Muscle of leg (tissue), 11 donors: ENCODE measurements around the gene RAB15. TPM values are rescaled to one million over a fixed set of nuclear protein-coding genes. Genes with fewer than 3 reads are reported as not detected.

Source experiments
- DNase-seq: peaks from one replicate; pipeline ENCODE4 v3.0.0; 2013
- H3K27ac ChIP-seq: one replicate; pipeline ENCODE4 v1.5.1; 2013; ENCODE audit warnings: mild to moderate bottlenecking, low read length, control low read depth
- H3K27me3 ChIP-seq: one replicate; pipeline ENCODE4 v1.6.1; 2013; ENCODE audit warnings: low read length; ENCODE audit not compliant: control insufficient read depth, insufficient read depth
- H3K36me3 ChIP-seq: one replicate; pipeline ENCODE4 v1.6.1; 2013; ENCODE audit warnings: low read length; ENCODE audit not compliant: control insufficient read depth, insufficient read depth
- H3K4me1 ChIP-seq: one replicate; pipeline ENCODE4 v1.6.1; 2013; ENCODE audit warnings: low read length; ENCODE audit not compliant: control insufficient read depth, insufficient read depth
- H3K4me3 ChIP-seq: one replicate; pipeline ENCODE4 v1.5.1; 2013; ENCODE audit warnings: low read length, control low read depth
- H3K9me3 ChIP-seq: replicated peaks from 2 replicates; pipeline ENCODE4 v1.6.1; 2013; ENCODE audit warnings: low read depth, low read length; ENCODE audit not compliant: control insufficient read depth
- WGBS: methylation state at CpG from one replicate; pipeline ENCODE4 v1.1.5; 2013; ENCODE audit warnings: missing lambda C conversion rate; ENCODE audit not compliant: insufficient coverage; 5-methylcytosine and 5-hydroxymethylcytosine counted together
- polyA plus RNA-seq, 8 donors: library from polyadenylated mRNA; unstranded; fragments of 120-200 nt; gene quantifications; one replicate each; pipeline versions ENCODE4 v1.2.1 to v1.2.3, GENCODE V29; 2013; ENCODE audit warnings: inconsistent platforms in 1 of 8, low replicate concordance in 1 of 8; ENCODE audit not compliant: insufficient read length in 8 of 8, insufficient read depth in 1 of 8
- total RNA-seq: library from RNA; stranded (reverse); fragments of 120-200 nt; gene quantifications from one replicate; pipeline ENCODE4 v1.2.4, GENCODE V29; 2013

The RAB15 gene
- total and polyA plus RNA-seq, 9 donors, result 15.7 to 31.8 (median 23.9) TPM

DNA sequence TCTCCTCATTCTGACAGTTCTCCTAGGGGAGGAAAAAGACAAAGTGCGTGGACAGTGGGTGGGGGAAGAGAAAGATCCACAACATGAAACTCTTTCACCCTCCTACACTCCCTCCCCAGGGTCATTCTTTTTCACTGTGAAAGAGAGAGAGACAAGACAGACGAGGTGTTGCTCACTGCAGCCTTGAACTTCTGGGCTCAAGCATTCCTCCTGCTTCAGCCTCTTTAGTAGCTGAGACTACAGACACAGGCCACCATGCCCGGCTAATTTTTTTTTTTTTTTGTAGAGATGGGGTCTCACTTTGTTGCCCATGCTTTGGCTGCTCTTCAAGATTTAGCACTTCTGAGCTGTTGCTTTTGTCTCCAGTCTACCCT, 32.3 kb downstream of the RAB15 start:
- Histone ChIP-seq H3K36me3 (peaks cover 12% of the 10 kb centered on the region), H3K27ac (no peak overlapping the region), H3K9me3 (no peaks in the 10 kb centered on the region), H3K27me3 (no peaks in the 10 kb centered on the region), H3K4me1 (peaks cover 17% of the 10 kb centered on the region), H3K4me3 (no peak overlapping the region)
- no CpG with 5 or more reads among the region's 3 CpGs for WGBS
- DNase-seq, result no peak

DNA sequence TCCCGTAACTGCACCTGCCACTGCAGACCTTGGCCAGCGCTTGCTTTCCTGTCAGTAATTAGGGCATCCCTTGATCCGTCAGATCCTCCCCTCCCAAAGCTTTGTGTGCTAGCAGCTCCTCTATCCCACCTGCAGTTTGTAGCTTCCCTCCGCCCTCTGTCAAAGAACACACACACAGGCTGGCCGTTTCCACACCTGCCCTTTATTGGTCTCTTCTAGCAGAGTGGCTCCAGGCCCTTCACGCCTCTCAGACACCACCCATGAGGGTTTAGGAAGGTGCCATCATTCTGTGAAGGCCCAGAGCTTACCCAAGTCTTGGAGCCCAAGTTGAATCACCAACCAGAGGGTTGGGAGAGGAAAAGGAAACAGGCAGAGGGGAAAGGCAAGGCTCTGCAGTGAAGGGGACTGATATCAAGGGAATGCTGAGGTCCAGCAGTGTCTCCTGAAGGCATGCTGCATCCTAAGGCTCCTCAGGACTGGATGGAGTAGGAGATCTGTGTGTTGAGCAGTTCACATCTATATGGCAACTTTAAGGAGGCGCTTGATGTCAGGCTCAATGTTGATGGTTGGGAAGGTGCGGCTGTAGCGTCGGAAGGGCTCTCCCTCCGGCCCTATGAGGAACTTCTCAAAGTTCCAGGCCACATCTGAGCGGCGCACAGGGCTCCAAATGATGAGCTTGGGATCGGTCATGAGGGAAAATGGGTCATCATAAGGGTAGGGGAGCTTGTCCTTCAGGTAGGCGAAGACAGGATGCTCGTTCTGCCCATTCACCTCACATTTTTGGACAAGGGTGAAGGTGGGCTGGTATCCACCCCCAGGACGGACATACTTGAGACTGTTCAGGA, 32.9 kb downstream of the RAB15 start:
- H3K4me1 ChIP-seq, result peaks cover 15% of the 10 kb centered on the region
- DNase-seq, result no peak
- H3K36me3 ChIP-seq, result peaks cover 11% of the 10 kb centered on the region
- H3K9me3 ChIP-seq, result no peaks in the 10 kb centered on the region
- no peak overlapping the region for H3K4me3 ChIP-seq
- WGBS, result 90% methylated on average over 10 of the region's 17 CpGs
- H3K27me3 ChIP-seq, result no peaks in the 10 kb centered on the region
- no peak overlapping the region for H3K27ac ChIP-seq

DNA sequence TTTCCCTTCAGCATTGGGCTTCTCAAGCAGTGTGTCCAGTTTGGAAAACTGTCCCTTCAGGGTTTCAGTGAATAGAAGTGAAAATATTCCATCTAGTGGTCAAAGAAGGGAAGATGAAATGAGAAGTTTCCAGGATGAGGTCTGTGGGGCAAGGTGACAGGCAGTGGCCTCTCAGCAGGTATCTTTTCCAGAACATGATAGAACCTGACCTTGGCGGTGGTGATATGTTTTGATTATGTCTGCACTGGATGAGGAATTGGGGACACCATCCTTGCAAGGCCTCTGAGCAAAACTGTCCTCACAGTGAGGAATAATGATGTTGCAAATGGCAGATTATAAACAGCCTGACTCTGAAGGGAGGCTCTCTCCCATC, 34.3 kb downstream of the RAB15 start:
- Histone ChIP-seq H3K27me3 (no peaks in the 10 kb centered on the region), H3K27ac (no peak overlapping the region), H3K4me1 (peaks cover 10% of the 10 kb centered on the region), H3K9me3 (no peaks in the 10 kb centered on the region), H3K4me3 (no peak overlapping the region), H3K36me3 (peaks cover 9% of the 10 kb centered on the region)
- DNase-seq, result no peak
- WGBS, result 83% methylated on average over 1 of the region's 1 CpG

GRCh38 chr14:64937171-64937820, 34.8 kb downstream of the RAB15 start:
- no CpG with 5 or more reads among the region's 1 CpG for WGBS
- DNase-seq, result no peak
- H3K4me1 ChIP-seq, result peaks cover 10% of the 10 kb centered on the region
- H3K27ac ChIP-seq, result no peak overlapping the region
- H3K36me3 ChIP-seq, result peaks cover 10% of the 10 kb centered on the region
- no peaks in the 10 kb centered on the region for H3K9me3 ChIP-seq
- H3K4me3 ChIP-seq, result no peak overlapping the region
- no peaks in the 10 kb centered on the region for H3K27me3 ChIP-seq

- Histone ChIP-seq H3K9me3 (no peaks in the 10 kb centered on the region), H3K4me1 (peaks cover 10% of the 10 kb centered on the region), H3K27ac (peak overlapping the region; percentile 30), H3K36me3 (peaks cover 12% of the 10 kb centered on the region), H3K4me3 (no peak overlapping the region), H3K27me3 (no peaks in the 10 kb centered on the region)
- WGBS, result no CpG with 5 or more reads among the region's 2 CpGs
- DNase-seq, result no peak
Observed at GRCh38 chr14:64935508-64935907, 36.6 kb downstream of the RAB15 start.

- Histone ChIP-seq H3K4me3 (no peak overlapping the region), H3K27me3 (no peaks in the 10 kb centered on the region), H3K4me1 (peaks cover 13% of the 10 kb centered on the region), H3K9me3 (no peaks in the 10 kb centered on the region), H3K27ac (peak overlapping the region; percentile 80), H3K36me3 (peaks cover 12% of the 10 kb centered on the region)
- no CpG with 5 or more reads among the region's 1 CpG for WGBS
- peak; percentile 37 for DNase-seq
Observed at GRCh38 chr14:64934338-64934929, 37.7 kb downstream of the RAB15 start.

DNA sequence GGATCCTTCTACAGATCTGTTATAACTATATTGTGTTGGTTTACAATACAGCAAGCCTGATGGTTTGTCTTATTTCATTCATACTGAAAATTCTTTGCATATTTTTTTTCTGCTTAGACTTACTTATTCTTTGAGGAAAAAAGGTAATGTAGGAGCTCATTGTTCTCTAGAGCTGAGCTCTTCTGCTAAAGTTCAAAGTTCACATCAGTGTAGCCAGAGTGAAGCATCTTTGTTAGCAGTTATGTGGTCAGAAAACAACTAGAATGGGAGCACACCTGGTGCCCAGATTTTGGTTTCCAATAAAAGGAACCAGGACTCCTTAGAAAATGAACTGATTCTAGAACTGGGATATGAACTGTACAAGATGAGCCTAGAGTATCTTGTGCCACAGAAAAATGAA, 39.9 kb downstream of the RAB15 start:
- Histone ChIP-seq H3K27ac (no peak overlapping the region), H3K27me3 (no peaks in the 10 kb centered on the region), H3K4me1 (peaks cover 10% of the 10 kb centered on the region), H3K36me3 (peaks cover 20% of the 10 kb centered on the region), H3K4me3 (no peak overlapping the region), H3K9me3 (no peaks in the 10 kb centered on the region)
- DNase-seq, result no peak

GRCh38 chr14:64931123-64931522, 41.0 kb downstream of the RAB15 start:
- no CpG with 5 or more reads among the region's 2 CpGs for WGBS
- peaks cover 6% of the 10 kb centered on the region for H3K4me1 ChIP-seq
- no peak overlapping the region for H3K27ac ChIP-seq
- peaks cover 27% of the 10 kb centered on the region for H3K36me3 ChIP-seq
- H3K4me3 ChIP-seq, result no peak overlapping the region
- DNase-seq, result no peak
- H3K9me3 ChIP-seq, result no peaks in the 10 kb centered on the region
- H3K27me3 ChIP-seq, result no peaks in the 10 kb centered on the region

DNA sequence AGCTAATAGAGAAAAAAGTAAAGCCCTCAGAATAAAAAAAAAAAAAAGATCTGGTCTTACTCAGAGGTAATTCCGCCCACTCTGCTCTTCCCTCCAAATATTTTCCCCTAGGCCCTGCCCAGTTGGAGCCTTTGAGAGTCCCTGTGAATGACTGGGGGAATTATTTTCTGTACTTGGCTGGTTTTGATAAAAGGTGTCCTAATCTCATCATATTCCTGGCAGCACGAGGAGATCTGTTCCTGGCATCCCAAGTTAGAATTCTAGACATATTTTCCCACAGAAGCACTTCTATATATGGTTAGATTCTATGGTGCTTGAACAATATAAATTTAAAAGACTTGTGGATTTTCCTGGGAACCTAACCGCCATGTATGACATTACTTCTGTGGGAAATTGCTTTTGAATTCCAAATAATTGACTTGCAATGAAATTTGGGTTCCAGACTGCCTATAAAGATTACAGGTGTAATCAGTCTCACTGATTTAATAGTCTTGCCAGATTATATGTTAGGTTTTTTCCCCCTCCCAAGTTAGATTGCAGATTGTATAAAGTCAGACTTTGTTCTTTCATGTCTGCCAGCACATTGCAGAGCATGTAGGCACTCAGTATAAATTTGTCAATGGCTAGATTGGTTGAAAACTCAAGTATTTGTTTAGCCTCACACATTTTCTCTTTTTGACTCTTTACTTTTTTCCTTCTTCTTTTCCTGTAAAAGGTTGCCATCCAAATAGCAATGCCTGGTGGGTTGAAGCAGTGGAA, 41.9 kb downstream of the RAB15 start:
- no peak overlapping the region for H3K4me3 ChIP-seq
- H3K36me3 ChIP-seq, result peaks cover 28% of the 10 kb centered on the region
- DNase-seq, result peak; percentile 77
- no CpG with 5 or more reads among the region's 3 CpGs for WGBS
- peak overlapping the region; percentile 3 for H3K27ac ChIP-seq
- no peaks in the 10 kb centered on the region for H3K27me3 ChIP-seq
- H3K9me3 ChIP-seq, result no peaks in the 10 kb centered on the region
- H3K4me1 ChIP-seq, result peaks cover 6% of the 10 kb centered on the region

- Histone ChIP-seq H3K4me3 (no peak overlapping the region), H3K36me3 (peaks cover 30% of the 10 kb centered on the region)
Observed at GRCh38 chr14:64929014-64929359, 43.1 kb downstream of the RAB15 start.

More at GRCh38 chr14:64929014-64929359, 43.1 kb downstream of the RAB15 start:
- Histone ChIP-seq H3K27ac (no peak overlapping the region), H3K4me1 (peaks cover 4% of the 10 kb centered on the region), H3K27me3 (no peaks in the 10 kb centered on the region), H3K9me3 (no peaks in the 10 kb centered on the region)
- DNase-seq, result no peak
- WGBS, result 85% methylated on average over 3 of the region's 3 CpGs
